ENCODE results near the gene FOXP1. TPM values are rescaled to one million over a fixed set of nuclear protein-coding genes. Genes with fewer than 3 reads are reported as not detected.

The FOXP1 gene
- total and polyA plus RNA-seq, 2 donors (not counting 1 experiment from before 2014, with no cell fraction given): 91.1 to 508 TPM

- Histone ChIP-seq H4K20me1 (ENCODE audit: control insufficient read depth, insufficient read depth, low read length, poor library complexity, severe bottlenecking) (no peaks in the 10 kb centered on the region), H2AFZ (ENCODE audit: insufficient read depth, low read depth, low read length, poor library complexity, severe bottlenecking) (no peak overlapping the region), H3K4me2 (replicated peaks; ENCODE audit: low read depth, low read length, poor library complexity, severe bottlenecking) (peak overlapping the region; percentile 81), H3K9me3 (ENCODE audit: control extremely low read depth in 1 of 3, control insufficient read depth in 2 of 3, insufficient read depth in 1 of 3, low read length in 2 of 3) (no peaks in the 10 kb centered on the region), H3K9ac (ENCODE audit: low read length) (peak overlapping the region; percentile 93), H3K4me1 (ENCODE audit: control insufficient read depth in 2 of 2, insufficient read depth in 2 of 2, low read length in 2 of 2) (peaks cover 28 to 39% of the 10 kb centered on the region in 2 donors), H3K4me3 (ENCODE audit: control extremely low read depth in 1 of 5, extremely low read depth in 1 of 5, insufficient read depth in 1 of 5, low read depth in 2 of 5, low read length in 4 of 5) (peak overlapping the region; percentile 1 to 97 (median 91)), H3K79me2 (ENCODE audit: control insufficient read depth, insufficient read depth, low read length) (peaks cover 94% of the 10 kb centered on the region), H3K27me3 (replicated peaks in 1 of 4; ENCODE audit: control extremely low read depth in 1 of 4, control insufficient read depth in 3 of 4, insufficient read depth in 4 of 4, low read length in 3 of 4) (peaks cover 0 to 13% (median 6%) of the 10 kb centered on the region in 4 experiments), H3K36me3 (replicated peaks in 1 of 2; ENCODE audit: control extremely low read depth in 1 of 2, control insufficient read depth in 1 of 2, extremely low read depth in 1 of 2, insufficient read depth in 2 of 2, low read length in 1 of 2) (peaks cover 0 to 5% of the 10 kb centered on the region in 2 experiments), H3K27ac (ENCODE audit: low read length in 2 of 2) (peak overlapping the region; percentile 26 to 97)
- CTCF ChIA-PET: interaction anchor here (0.7 kb wide), 1 partner anchor 924 kb away, joined by 3 read pairs; no protein-coding TSS in a partner anchor
- intact Hi-C loops (cut with micrococcal nuclease): no loop called here
- Mint-ChIP-seq H3K9me3 (ENCODE audit: insufficient read depth) (no peaks in the 10 kb centered on the region), H3K27ac (peak overlapping the region; percentile 72), H3K4me3 (peak overlapping the region; percentile 76), H3K27me3 (peaks cover 18% of the 10 kb centered on the region), H3K4me1 (peaks cover 48% of the 10 kb centered on the region)
- ATAC-seq (ENCODE audit: low read depth) (no peak), DNase-seq (no peak)
- POLR2A ChIA-PET: no interaction called here
- WGBS (ENCODE audit: insufficient coverage): no CpG with 5 or more reads among the region's 6 CpGs
- TF ChIP-seq CTCF (IDR thresholded peaks at IDR 0.05) (no peak), EZH2 (IDR thresholded peaks at IDR 0.05; ENCODE audit: borderline replicate concordance, insufficient read depth, low read depth, low read length, poor library complexity, severe bottlenecking) (no peak)
Measured at GRCh38 chr3:71578054-71578751, 5.3 kb downstream of the FOXP1 start.

- Histone ChIP-seq H3K79me2 (ENCODE audit: control insufficient read depth, insufficient read depth, low read length) (peaks cover 100% of the 10 kb centered on the region), H3K27me3 (replicated peaks in 1 of 4; ENCODE audit: control extremely low read depth in 1 of 4, control insufficient read depth in 3 of 4, insufficient read depth in 4 of 4, low read length in 3 of 4) (peaks cover 0 to 13% (median 6%) of the 10 kb centered on the region in 4 experiments), H3K27ac (ENCODE audit: low read length in 2 of 2) (peak overlapping the region; percentile 39 to 97), H3K36me3 (replicated peaks in 1 of 2; ENCODE audit: control extremely low read depth in 1 of 2, control insufficient read depth in 1 of 2, extremely low read depth in 1 of 2, insufficient read depth in 2 of 2, low read length in 1 of 2) (peaks cover 0 to 5% of the 10 kb centered on the region in 2 experiments), H2AFZ (ENCODE audit: insufficient read depth, low read depth, low read length, poor library complexity, severe bottlenecking) (peak overlapping the region; percentile 47), H3K4me1 (ENCODE audit: control insufficient read depth in 2 of 2, insufficient read depth in 2 of 2, low read length in 2 of 2) (peaks cover 28 to 33% of the 10 kb centered on the region in 2 donors), H3K4me3 (ENCODE audit: control extremely low read depth in 1 of 5, extremely low read depth in 1 of 5, insufficient read depth in 1 of 5, low read depth in 2 of 5, low read length in 4 of 5) (peak overlapping the region; percentile 20 to 92 (median 39)), H4K20me1 (ENCODE audit: control insufficient read depth, insufficient read depth, low read length, poor library complexity, severe bottlenecking) (no peaks in the 10 kb centered on the region), H3K4me2 (replicated peaks; ENCODE audit: low read depth, low read length, poor library complexity, severe bottlenecking) (peak overlapping the region; percentile 81), H3K9me3 (ENCODE audit: control extremely low read depth in 1 of 3, control insufficient read depth in 2 of 3, insufficient read depth in 1 of 3, low read length in 2 of 3) (no peaks in the 10 kb centered on the region), H3K9ac (ENCODE audit: low read length) (peak overlapping the region; percentile 93)
- Mint-ChIP-seq H3K4me1 (peaks cover 48% of the 10 kb centered on the region), H3K9me3 (ENCODE audit: insufficient read depth) (no peaks in the 10 kb centered on the region), H3K4me3 (peak overlapping the region; percentile 76), H3K27me3 (peaks cover 18% of the 10 kb centered on the region), H3K27ac (peak overlapping the region; percentile 66)
- CTCF ChIA-PET: interaction anchor here (0.7 kb wide), 1 partner anchor 92 kb away, joined by 5 read pairs; no protein-coding TSS in a partner anchor
- 0% methylated on average over 2 of the region's 5 CpGs for WGBS (ENCODE audit: insufficient coverage)
- ATAC-seq (ENCODE audit: low read depth) (no peak), DNase-seq (peak; percentile 37)
- POLR2A ChIA-PET: no interaction called here
- TF ChIP-seq EZH2 (IDR thresholded peaks at IDR 0.05; ENCODE audit: borderline replicate concordance, insufficient read depth, low read depth, low read length, poor library complexity, severe bottlenecking): no peak
- TF ChIP-seq CTCF (IDR thresholded peaks at IDR 0.05): no peak
- intact Hi-C loops (cut with micrococcal nuclease): no loop called here
Measured at GRCh38 chr3:71577011-71577410, 6.5 kb downstream of the FOXP1 start.

All from B cell (primary cell).